Measurements from ENCODE around the gene TXK.

TXK gene

DNA sequence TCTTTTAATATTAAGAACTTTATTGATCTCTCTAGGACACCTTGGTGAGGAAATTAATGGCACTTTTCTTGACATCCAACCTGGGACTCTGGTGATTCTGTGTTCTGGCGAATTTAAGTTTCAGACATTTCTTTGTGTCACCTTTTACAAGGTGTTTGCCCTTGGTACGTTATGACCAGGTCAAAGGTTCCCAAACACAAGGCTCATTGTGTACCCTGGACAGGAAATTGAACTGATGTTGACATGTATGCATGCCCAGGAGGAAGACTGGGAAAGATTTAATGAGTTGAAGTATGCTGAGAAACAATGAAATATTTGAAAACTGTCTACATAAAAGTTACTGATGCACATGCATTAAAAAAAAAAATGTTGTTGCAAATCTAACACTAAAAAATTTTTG is 95.4 kb downstream of the TXK start:
- H3K9me3 Mint-ChIP-seq (ENCODE audit: low read depth) = no peaks in the 10 kb centered on the region
- H3K4me3 Mint-ChIP-seq = no peak overlapping the region
- H3K27me3 Mint-ChIP-seq = no peaks in the 10 kb centered on the region
- peaks cover 2% of the 10 kb centered on the region for H3K36me3 Mint-ChIP-seq
- peaks cover 69% of the 10 kb centered on the region for H3K4me1 Mint-ChIP-seq (ENCODE audit: low read depth)
- H3K27ac Mint-ChIP-seq = no peak overlapping the region

- H3K27ac Mint-ChIP-seq = peak overlapping the region; percentile 93
- H3K9me3 Mint-ChIP-seq (ENCODE audit: low read depth) = no peaks in the 10 kb centered on the region
- H3K27me3 Mint-ChIP-seq = no peaks in the 10 kb centered on the region
- peaks cover 2% of the 10 kb centered on the region for H3K36me3 Mint-ChIP-seq
- H3K4me3 Mint-ChIP-seq = peak overlapping the region; percentile 32
- peaks cover 60% of the 10 kb centered on the region for H3K4me1 Mint-ChIP-seq (ENCODE audit: low read depth)
Observed at GRCh38 chr4:48037117-48037462, 97.0 kb downstream of the TXK start.

DNA sequence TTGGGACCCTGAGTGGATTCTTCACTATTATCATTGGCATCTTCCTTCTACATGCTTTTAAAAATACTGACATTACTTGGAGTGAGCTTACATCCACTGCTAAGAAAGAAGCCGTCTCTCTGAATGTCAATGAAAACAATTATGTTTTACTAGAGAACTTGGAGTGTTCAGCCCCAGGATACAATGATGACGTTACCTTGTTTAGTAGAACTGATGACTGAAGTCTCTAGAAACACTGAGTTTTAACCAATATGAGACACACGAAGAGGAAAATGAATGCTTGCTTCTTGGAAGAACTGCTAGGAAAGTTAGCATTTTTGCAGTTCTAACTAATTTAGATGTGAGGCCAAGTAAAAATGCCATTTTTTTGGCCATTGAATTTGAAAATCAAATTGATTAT is 98.1 kb downstream of the TXK start:
- peak overlapping the region; percentile 93 for H3K27ac Mint-ChIP-seq
- H3K36me3 Mint-ChIP-seq = peaks cover 2% of the 10 kb centered on the region
- no peaks in the 10 kb centered on the region for H3K9me3 Mint-ChIP-seq (ENCODE audit: low read depth)
- no peaks in the 10 kb centered on the region for H3K27me3 Mint-ChIP-seq
- H3K4me1 Mint-ChIP-seq (ENCODE audit: low read depth) = peaks cover 52% of the 10 kb centered on the region
- peak overlapping the region; percentile 64 for H3K4me3 Mint-ChIP-seq

DNA sequence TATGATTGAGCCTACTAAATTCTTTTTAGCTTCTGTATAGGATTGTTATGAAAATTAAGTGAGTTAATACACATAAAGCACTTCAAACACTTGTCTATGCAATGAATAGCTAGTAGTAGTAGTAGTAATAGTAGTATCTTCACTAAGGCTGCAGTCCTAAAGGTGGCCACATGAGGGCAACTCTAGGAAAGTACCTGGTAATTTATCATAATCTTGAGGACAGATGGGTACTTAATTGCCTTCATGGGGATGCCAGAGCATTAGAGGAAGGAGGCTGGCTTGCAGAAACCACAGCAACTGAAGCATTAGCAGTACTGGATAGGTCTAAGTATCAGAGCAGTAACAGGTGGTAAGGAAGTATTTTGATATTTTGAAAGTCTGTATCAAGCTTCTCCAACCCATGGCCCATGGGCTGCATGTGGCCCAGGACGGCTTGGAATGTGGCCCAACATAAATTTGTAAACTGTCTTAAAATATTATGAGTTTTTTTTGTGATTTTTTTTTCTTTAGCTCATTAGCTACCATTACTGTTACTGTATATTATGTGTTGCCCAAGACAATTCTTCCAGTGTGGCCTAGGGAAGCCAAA is 100.1 kb downstream of the TXK start:
- Mint-ChIP-seq H3K4me1 (ENCODE audit: low read depth) (peaks cover 47% of the 10 kb centered on the region), H3K27me3 (no peaks in the 10 kb centered on the region), H3K9me3 (ENCODE audit: low read depth) (no peaks in the 10 kb centered on the region), H3K36me3 (peaks cover 2% of the 10 kb centered on the region), H3K4me3 (peak overlapping the region; percentile 43), H3K27ac (peak overlapping the region; percentile 93)

GRCh38 chr4:48033412-48033811 is 100.6 kb downstream of the TXK start:
- H3K36me3 Mint-ChIP-seq = no peaks in the 10 kb centered on the region
- peaks cover 52% of the 10 kb centered on the region for H3K4me1 Mint-ChIP-seq (ENCODE audit: low read depth)
- H3K27me3 Mint-ChIP-seq = no peaks in the 10 kb centered on the region
- no peak overlapping the region for H3K4me3 Mint-ChIP-seq
- H3K27ac Mint-ChIP-seq = peak overlapping the region; percentile 93
- no peaks in the 10 kb centered on the region for H3K9me3 Mint-ChIP-seq (ENCODE audit: low read depth)

DNA sequence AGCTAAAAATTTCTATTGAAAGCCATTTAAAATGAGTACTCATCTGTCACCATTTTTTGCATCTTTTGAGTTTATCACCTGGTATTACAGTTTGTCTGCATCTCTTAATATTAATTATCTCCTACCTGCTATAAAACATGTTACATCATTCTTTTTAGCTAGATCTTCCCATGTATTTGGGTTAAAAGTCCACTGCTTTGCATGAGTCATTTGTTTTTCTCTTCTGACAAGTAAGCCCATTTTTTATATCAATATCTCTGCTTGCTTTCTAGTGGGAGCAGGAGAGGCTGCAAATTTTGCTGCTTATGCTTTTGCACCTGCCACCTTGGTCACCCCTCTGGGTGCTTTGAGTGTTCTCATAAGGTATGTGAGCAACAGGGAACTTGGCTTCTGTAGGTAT is 101.3 kb downstream of the TXK start:
- no peak overlapping the region for H3K4me3 Mint-ChIP-seq
- no peaks in the 10 kb centered on the region for H3K36me3 Mint-ChIP-seq
- no peaks in the 10 kb centered on the region for H3K9me3 Mint-ChIP-seq (ENCODE audit: low read depth)
- no peaks in the 10 kb centered on the region for H3K27me3 Mint-ChIP-seq
- no peak overlapping the region for H3K27ac Mint-ChIP-seq
- H3K4me1 Mint-ChIP-seq (ENCODE audit: low read depth) = peaks cover 55% of the 10 kb centered on the region

DNA sequence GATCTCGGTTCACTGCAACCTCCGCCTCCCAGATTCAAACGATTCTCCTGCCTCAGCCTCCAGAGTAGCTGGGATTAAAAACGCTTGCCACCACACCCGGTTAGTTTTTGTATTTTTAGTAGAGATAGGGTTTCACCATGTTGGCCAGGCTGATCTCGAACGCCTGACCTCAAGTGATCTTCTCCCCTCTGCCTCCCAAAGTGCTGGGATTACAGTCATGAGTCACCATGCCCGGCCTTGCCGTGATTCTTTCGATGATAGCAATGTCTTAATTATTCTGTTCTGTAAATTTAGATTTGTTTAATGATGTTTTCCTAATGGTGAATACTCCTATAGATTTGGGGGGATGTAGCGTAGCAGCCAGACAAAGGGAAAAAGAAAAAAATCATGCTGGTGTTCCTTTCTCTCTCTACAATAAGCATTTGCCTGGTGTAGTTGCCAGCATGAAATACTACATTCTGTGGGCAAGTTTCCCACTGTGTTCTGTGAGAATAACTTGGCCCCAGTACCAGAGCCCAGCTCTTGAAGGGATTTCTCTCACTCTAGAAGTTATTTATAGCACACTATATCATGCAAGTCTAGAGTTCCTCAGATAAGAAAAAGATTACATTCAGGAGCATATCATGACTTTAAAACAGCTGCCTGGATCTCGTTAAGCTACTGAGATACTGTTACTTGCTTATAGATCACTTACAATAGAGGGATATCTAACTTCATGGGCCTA is 102.1 kb downstream of the TXK start:
- Mint-ChIP-seq H3K4me3 (no peak overlapping the region), H3K27ac (no peak overlapping the region), H3K9me3 (ENCODE audit: low read depth) (no peaks in the 10 kb centered on the region), H3K36me3 (no peaks in the 10 kb centered on the region), H3K27me3 (no peaks in the 10 kb centered on the region), H3K4me1 (ENCODE audit: low read depth) (peaks cover 51% of the 10 kb centered on the region)

DNA sequence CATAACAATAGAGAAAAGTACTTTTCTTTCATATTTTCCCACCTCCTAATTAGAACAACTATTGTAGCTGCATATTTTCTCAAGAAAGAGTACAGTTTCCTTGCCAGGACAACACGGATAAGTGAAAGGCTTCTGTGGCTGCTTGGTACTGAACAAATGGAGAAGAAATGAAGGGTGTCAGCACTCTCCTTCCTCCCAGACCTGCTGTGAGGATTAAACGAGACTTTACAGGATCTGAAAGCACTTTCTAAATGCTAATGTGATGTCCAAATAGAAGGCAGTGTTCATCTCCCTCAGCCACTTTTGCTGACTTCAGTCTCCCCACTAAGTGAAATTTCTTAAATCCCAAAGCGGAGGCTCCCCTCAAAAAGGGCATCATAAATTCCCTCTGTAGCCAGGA is 103.6 kb downstream of the TXK start:
- H3K27ac Mint-ChIP-seq = no peak overlapping the region
- no peak overlapping the region for H3K4me3 Mint-ChIP-seq
- H3K4me1 Mint-ChIP-seq (ENCODE audit: low read depth) = peaks cover 38% of the 10 kb centered on the region
- no peaks in the 10 kb centered on the region for H3K9me3 Mint-ChIP-seq (ENCODE audit: low read depth)
- H3K27me3 Mint-ChIP-seq = peaks cover 2% of the 10 kb centered on the region
- H3K36me3 Mint-ChIP-seq = peaks cover 3% of the 10 kb centered on the region

DNA sequence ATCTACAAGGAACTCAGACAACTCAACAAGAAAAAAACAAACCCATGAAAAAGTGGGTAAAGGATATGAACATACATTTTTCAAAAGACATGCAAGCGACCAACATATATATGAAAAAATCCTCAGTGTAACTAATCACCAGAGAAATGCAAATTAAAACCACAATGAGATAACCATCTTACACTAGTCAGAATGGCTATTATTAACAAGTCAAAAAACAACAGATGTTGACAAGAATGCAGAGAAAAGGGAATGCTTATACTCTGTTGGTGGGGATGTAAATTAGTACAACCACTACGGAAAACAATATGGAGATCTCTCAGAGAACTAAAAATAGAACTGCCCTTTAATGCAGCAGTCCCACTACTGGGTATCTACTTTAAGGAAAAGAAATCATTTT is 105.4 kb downstream of the TXK start:
- Mint-ChIP-seq H3K27me3 (peaks cover 2% of the 10 kb centered on the region), H3K9me3 (ENCODE audit: low read depth) (no peaks in the 10 kb centered on the region), H3K27ac (peak overlapping the region; percentile 23), H3K36me3 (peaks cover 3% of the 10 kb centered on the region), H3K4me3 (no peak overlapping the region), H3K4me1 (ENCODE audit: low read depth) (peaks cover 20% of the 10 kb centered on the region)

DNA sequence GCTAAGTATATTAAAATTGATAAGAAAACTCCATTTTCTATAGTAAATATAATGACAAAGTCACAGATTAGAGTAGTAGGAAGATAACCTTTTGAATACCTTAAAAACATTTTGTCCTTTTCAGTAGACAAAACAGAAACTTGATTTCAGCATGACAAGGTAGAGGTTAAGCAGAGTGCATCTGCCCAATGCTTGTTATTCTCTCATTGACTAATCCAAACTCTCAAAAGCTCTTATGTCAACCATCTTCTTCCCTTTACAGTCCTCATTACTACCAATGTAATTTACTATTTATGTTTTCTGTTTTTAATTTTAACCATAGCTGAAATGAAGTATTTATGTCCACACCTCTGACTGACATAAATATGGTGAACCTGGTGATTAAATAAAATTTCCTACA is 106.4 kb downstream of the TXK start:
- H3K27me3 Mint-ChIP-seq = peaks cover 4% of the 10 kb centered on the region
- H3K4me1 Mint-ChIP-seq (ENCODE audit: low read depth) = peaks cover 17% of the 10 kb centered on the region
- no peak overlapping the region for H3K4me3 Mint-ChIP-seq
- H3K36me3 Mint-ChIP-seq = peaks cover 3% of the 10 kb centered on the region
- no peaks in the 10 kb centered on the region for H3K9me3 Mint-ChIP-seq (ENCODE audit: low read depth)
- no peak overlapping the region for H3K27ac Mint-ChIP-seq

DNA sequence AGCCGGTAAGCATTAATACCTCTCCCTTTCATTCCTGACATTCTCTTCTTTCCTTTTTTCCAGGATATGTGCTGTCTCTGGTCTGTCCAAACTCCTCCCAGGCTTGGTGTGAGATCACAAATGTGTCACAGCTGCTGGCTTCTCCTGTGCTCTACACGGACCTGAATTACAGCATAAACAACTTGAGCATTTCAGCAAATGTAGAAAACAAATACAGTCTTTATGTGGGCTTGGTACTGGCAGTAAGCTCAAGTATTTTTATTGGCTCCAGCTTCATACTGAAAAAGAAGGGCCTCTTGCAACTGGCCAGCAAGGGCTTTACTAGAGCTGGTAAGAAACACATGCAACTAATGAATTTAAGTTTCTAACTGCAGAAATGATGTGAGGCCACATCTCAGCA is 109.0 kb downstream of the TXK start:
- peaks cover 3% of the 10 kb centered on the region for H3K36me3 Mint-ChIP-seq
- H3K27me3 Mint-ChIP-seq = peaks cover 4% of the 10 kb centered on the region
- no peaks in the 10 kb centered on the region for H3K9me3 Mint-ChIP-seq (ENCODE audit: low read depth)
- H3K4me1 Mint-ChIP-seq (ENCODE audit: low read depth) = peaks cover 27% of the 10 kb centered on the region
- H3K4me3 Mint-ChIP-seq = no peak overlapping the region
- H3K27ac Mint-ChIP-seq = no peak overlapping the region

DNA sequence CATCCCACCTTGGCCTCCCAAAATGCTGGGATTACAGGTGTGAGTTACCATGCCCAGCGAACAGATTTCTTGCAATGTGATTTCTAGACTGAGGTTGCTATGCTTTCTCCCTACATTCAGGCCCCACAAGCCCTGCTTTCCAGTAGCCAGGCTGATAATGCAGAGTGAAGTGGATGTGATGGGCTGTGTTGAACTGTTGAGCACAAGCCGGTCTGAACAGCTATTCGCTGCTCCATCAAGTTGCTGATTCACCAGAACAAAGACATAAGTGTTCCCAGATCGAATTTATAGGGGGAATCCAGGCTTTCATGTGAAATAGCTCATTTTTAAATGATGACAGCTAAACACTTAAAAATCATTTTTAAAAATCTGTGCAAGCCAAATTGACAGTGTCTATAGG is 109.5 kb downstream of the TXK start:
- Mint-ChIP-seq H3K27ac (no peak overlapping the region), H3K36me3 (peaks cover 3% of the 10 kb centered on the region), H3K4me3 (no peak overlapping the region), H3K9me3 (ENCODE audit: low read depth) (no peaks in the 10 kb centered on the region), H3K27me3 (peaks cover 4% of the 10 kb centered on the region), H3K4me1 (ENCODE audit: low read depth) (peaks cover 29% of the 10 kb centered on the region)

- Mint-ChIP-seq H3K36me3 (peaks cover 3% of the 10 kb centered on the region), H3K4me3 (no peak overlapping the region), H3K4me1 (ENCODE audit: low read depth) (peaks cover 18% of the 10 kb centered on the region), H3K9me3 (ENCODE audit: low read depth) (no peaks in the 10 kb centered on the region), H3K27ac (no peak overlapping the region), H3K27me3 (peaks cover 4% of the 10 kb centered on the region)
Observed at GRCh38 chr4:48022192-48022799, 111.8 kb downstream of the TXK start.

DNA sequence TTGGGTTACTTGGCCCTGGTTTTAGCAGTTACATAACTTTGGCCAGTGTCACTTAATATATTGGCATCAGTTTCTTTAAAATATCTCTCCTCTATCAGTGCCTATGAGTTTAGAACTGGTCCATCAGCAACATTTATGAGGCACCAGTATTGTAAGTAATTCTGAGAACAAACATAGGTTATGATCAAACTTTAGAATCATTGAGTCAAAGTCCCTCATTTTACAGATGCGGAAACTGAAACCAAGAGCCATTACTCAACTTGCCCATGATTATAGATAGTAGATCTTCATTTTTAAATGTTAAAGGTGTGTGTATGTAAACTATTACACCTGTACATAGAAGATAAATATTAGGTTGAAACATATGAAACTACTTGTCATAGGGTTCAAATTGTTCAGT is 113.0 kb downstream of the TXK start:
- H3K4me3 Mint-ChIP-seq = no peak overlapping the region
- peaks cover 20% of the 10 kb centered on the region for H3K4me1 Mint-ChIP-seq (ENCODE audit: low read depth)
- peaks cover 3% of the 10 kb centered on the region for H3K36me3 Mint-ChIP-seq
- H3K27ac Mint-ChIP-seq = no peak overlapping the region
- no peaks in the 10 kb centered on the region for H3K9me3 Mint-ChIP-seq (ENCODE audit: low read depth)
- H3K27me3 Mint-ChIP-seq = peaks cover 4% of the 10 kb centered on the region

- H3K27ac Mint-ChIP-seq = no peak overlapping the region
- H3K36me3 Mint-ChIP-seq = no peaks in the 10 kb centered on the region
- H3K27me3 Mint-ChIP-seq = peaks cover 2% of the 10 kb centered on the region
- H3K4me3 Mint-ChIP-seq = peak overlapping the region; percentile 23
- H3K4me1 Mint-ChIP-seq (ENCODE audit: low read depth) = peaks cover 25% of the 10 kb centered on the region
- no peaks in the 10 kb centered on the region for H3K9me3 Mint-ChIP-seq (ENCODE audit: low read depth)
Observed at GRCh38 chr4:48018112-48018511, 115.9 kb downstream of the TXK start.
